Colonic mucosa (tissue), 4 donors: ENCODE measurements around the gene PAGR1. TPM values are rescaled to one million over a fixed set of nuclear protein-coding genes. Genes with fewer than 3 reads are reported as not detected.

Experiments
- DNase-seq: peaks from one replicate; pipeline ENCODE4 v3.0.0-alpha.2; 2020
- H3K27ac ChIP-seq: fragments of 200-600 bp; one replicate; pipeline ENCODE4 v1.8.0; 2021
- H3K27me3 ChIP-seq: fragments of 200-600 bp; one replicate; pipeline ENCODE4 v1.8.0; 2021
- H3K36me3 ChIP-seq: fragments of 200-600 bp; one replicate; pipeline ENCODE4 v1.8.0; 2021
- H3K4me1 ChIP-seq: fragments of 200-600 bp; one replicate; pipeline ENCODE4 v1.8.0; 2021; ENCODE audit warnings: mild to moderate bottlenecking
- H3K4me3 ChIP-seq: fragments of 200-600 bp; one replicate; pipeline ENCODE4 v1.8.0; 2021
- H3K9ac ChIP-seq, 2 donors: one replicate each; pipeline ENCODE4 v1.7.0; 2013; ENCODE audit warnings: control low read depth in 2 of 2, low read depth in 2 of 2, low read length in 2 of 2
- H3K9me3 ChIP-seq: fragments of 200-600 bp; one replicate; pipeline ENCODE4 v1.8.0; 2021
- intact Hi-C: fragments of 100-400 bp; cut with DNase I; formaldehyde crosslinking; loops from one replicate; pipeline ENCODE4 v1.14.1; 2022
- total RNA-seq, 2 donors: library from RNA; stranded (reverse); fragmentation: NEBNext Ultra II Directional in 1 of 2; extraction: Animal tissue kit (Norgen Biotek cat#: 25700) in 1 of 2; gene quantifications; one replicate each; pipeline ENCODE4 v1.2.1, GENCODE V29; 2021
- TF ChIP-seq, protein P1 (sequence below): fragments of 200-600 bp; IDR thresholded peaks from one replicate; pipeline ENCODE4 v1.8.0; 2022; ENCODE audit warnings: antibody characterized with exemption, mild to moderate bottlenecking
- donor health status: healthy.
- donor health status: DM: no; HTN: no; CAD: no.
- donor health status: DM: no; HTN: no; CAD: no.

PAGR1 gene
- total RNA-seq, 2 donors from 2014 or later: 16.0 to 45.0 TPM

DNA sequence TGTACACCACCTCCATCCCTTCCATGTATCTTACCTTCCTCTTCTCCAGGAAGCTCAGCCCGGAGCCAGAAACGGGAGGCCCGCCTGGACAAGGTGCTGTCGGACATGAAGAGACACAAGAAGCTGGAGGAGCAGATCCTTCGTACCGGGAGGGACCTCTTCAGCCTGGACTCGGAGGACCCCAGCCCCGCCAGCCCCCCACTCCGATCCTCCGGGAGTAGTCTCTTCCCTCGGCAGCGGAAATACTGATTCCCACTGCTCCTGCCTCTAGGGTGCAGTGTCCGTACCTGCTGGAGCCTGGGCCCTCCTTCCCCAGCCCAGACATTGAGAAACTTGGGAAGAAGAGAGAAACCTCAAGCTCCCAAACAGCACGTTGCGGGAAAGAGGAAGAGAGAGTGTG lies 3.6 kb downstream of the PAGR1 start:
- H3K27ac ChIP-seq: peak overlapping the region; percentile 97
- peak; percentile 70 for DNase-seq
- TF ChIP-seq, protein P1, sequence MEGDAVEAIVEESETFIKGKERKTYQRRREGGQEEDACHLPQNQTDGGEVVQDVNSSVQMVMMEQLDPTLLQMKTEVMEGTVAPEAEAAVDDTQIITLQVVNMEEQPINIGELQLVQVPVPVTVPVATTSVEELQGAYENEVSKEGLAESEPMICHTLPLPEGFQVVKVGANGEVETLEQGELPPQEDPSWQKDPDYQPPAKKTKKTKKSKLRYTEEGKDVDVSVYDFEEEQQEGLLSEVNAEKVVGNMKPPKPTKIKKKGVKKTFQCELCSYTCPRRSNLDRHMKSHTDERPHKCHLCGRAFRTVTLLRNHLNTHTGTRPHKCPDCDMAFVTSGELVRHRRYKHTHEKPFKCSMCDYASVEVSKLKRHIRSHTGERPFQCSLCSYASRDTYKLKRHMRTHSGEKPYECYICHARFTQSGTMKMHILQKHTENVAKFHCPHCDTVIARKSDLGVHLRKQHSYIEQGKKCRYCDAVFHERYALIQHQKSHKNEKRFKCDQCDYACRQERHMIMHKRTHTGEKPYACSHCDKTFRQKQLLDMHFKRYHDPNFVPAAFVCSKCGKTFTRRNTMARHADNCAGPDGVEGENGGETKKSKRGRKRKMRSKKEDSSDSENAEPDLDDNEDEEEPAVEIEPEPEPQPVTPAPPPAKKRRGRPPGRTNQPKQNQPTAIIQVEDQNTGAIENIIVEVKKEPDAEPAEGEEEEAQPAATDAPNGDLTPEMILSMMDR: peak; percentile 36
- intact Hi-C loops: no loop called here
- peak overlapping the region; percentile 82 for H3K4me3 ChIP-seq
- no peaks in the 10 kb centered on the region for H3K27me3 ChIP-seq
- peak overlapping the region; percentile 20 to 100 for H3K9ac ChIP-seq
- no peaks in the 10 kb centered on the region for H3K36me3 ChIP-seq
- H3K4me1 ChIP-seq: peaks cover 39% of the 10 kb centered on the region
- no peaks in the 10 kb centered on the region for H3K9me3 ChIP-seq

GRCh38 chr16:29820271-29820701 lies 4.3 kb downstream of the PAGR1 start, which contains the start of gene MVP:
TSS of gene MVP (plus strand) at chr16:29820462. CDS start at chr16:29830550, 10,088 bp downstream.
- intact Hi-C loops: no loop called here
- Histone ChIP-seq H3K4me1 (peaks cover 43% of the 10 kb centered on the region), H3K9me3 (no peaks in the 10 kb centered on the region), H3K4me3 (peak within 1 kb of the TSS; percentile 82), H3K36me3 (no peaks in the 10 kb centered on the region), H3K27ac (peak within 1 kb of the TSS; percentile 97), H3K27me3 (no peaks in the 10 kb centered on the region), H3K9ac (peak within 1 kb of the TSS; percentile 77 to 100)
- DNase-seq: peak; percentile 92
- TF ChIP-seq, protein P1: no peak

- H3K9ac ChIP-seq: peak overlapping the region; percentile 77 to 100
- no peaks in the 10 kb centered on the region for H3K27me3 ChIP-seq
- intact Hi-C loops: no loop called here
- H3K27ac ChIP-seq: peak overlapping the region; percentile 97
- peaks cover 49% of the 10 kb centered on the region for H3K4me1 ChIP-seq
- peak; percentile 94 for DNase-seq
- TF ChIP-seq, protein P1: no peak
- H3K9me3 ChIP-seq: no peaks in the 10 kb centered on the region
- no peaks in the 10 kb centered on the region for H3K36me3 ChIP-seq
- peak overlapping the region; percentile 82 for H3K4me3 ChIP-seq
These were observed 5.0 kb downstream of the PAGR1 start for GRCh38 chr16:29820730-29821642.

- H3K4me3 ChIP-seq: peak overlapping the region; percentile 82
- H3K9ac ChIP-seq: peak overlapping the region; percentile 77 to 100
- intact Hi-C loops: no loop called here
- peaks cover 51% of the 10 kb centered on the region for H3K4me1 ChIP-seq
- H3K36me3 ChIP-seq: no peaks in the 10 kb centered on the region
- TF ChIP-seq, protein P1: no peak
- DNase-seq: no peak
- peak overlapping the region; percentile 97 for H3K27ac ChIP-seq
- no peaks in the 10 kb centered on the region for H3K9me3 ChIP-seq
- H3K27me3 ChIP-seq: no peaks in the 10 kb centered on the region
These were observed 5.7 kb downstream of the PAGR1 start for GRCh38 chr16:29821643-29822115.

GRCh38 chr16:29824589-29825144 lies 8.7 kb downstream of the PAGR1 start:
- TF ChIP-seq, protein P1: no peak
- Histone ChIP-seq H3K27me3 (no peaks in the 10 kb centered on the region), H3K4me1 (peaks cover 45% of the 10 kb centered on the region), H3K27ac (peak overlapping the region; percentile 97), H3K9ac (peak overlapping the region; percentile 8 to 89), H3K4me3 (peak overlapping the region; percentile 10), H3K36me3 (no peaks in the 10 kb centered on the region), H3K9me3 (no peaks in the 10 kb centered on the region)
- intact Hi-C loops: no loop called here
- DNase-seq: no peak
